Measurements from ENCODE around the gene ZDHHC4. TPM values are rescaled to one million over a fixed set of nuclear protein-coding genes. Genes with fewer than 3 reads are reported as not detected.

ZDHHC4 gene
- total and polyA plus RNA-seq, 10 of the 15 experiments (the other 5 are each of a cell fraction or from before 2014, with no cell fraction given) = 30.6 to 74.3 (median 35.8) TPM

DNA sequence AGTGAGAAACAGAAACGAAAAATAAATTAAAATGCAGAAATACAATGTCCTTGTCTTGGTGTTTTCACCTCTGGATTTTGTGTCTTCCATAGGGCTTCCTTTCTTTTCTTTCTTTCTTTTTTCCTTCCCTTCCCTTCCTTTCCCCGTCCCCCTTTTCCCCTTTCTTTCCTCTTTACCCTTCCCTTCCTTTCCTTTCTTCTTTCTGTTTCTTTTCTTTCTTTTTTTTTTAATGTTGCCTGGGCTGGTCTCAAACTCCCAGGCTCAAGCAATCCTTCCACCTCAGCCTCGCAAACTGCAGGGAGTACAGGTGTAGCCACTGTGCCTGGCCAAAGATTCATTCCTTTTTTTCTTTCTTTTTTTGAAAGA is 47.0 kb downstream of the ZDHHC4 start:
- peaks cover 25% of the 10 kb centered on the region for H3K4me1 ChIP-seq (ENCODE audit: control insufficient read depth, insufficient read depth, low read length)

GRCh38 chr7:6628045-6628444 is 50.8 kb downstream of the ZDHHC4 start:
- Histone ChIP-seq H3K4me3 (no peak overlapping the region), H3K36me3 (ENCODE audit: control insufficient read depth in 2 of 2, insufficient read depth in 2 of 2, low read length in 1 of 2) (no peaks in the 10 kb centered on the region), H3K79me2 (ENCODE audit: control insufficient read depth, insufficient read depth, low read length) (no peaks in the 10 kb centered on the region), H4K20me1 (ENCODE audit: control insufficient read depth, insufficient read depth) (no peaks in the 10 kb centered on the region), H3K27me3 (replicated peaks in 1 of 2; ENCODE audit: control insufficient read depth in 2 of 2, insufficient read depth in 2 of 2, low read length in 1 of 2) (no peaks in the 10 kb centered on the region), H3K4me1 (ENCODE audit: control insufficient read depth, insufficient read depth, low read length) (peaks cover 8% of the 10 kb centered on the region), H3K9me3 (replicated peaks; ENCODE audit: control insufficient read depth, insufficient read depth, low read length) (no peaks in the 10 kb centered on the region), H3K4me2 (ENCODE audit: control insufficient read depth, insufficient read depth) (no peak overlapping the region), H2AFZ (ENCODE audit: control insufficient read depth, low read depth, low read length) (no peak overlapping the region), H3K9ac (ENCODE audit: control insufficient read depth, insufficient read depth, low read length) (no peak overlapping the region), H3K27ac (ENCODE audit: control insufficient read depth, insufficient read depth) (no peak overlapping the region)
- DNase-seq (ENCODE audit: low read depth, low spot score) (no peak), ATAC-seq (no peak), FAIRE-seq (no peak)
- WGBS (ENCODE audit: insufficient coverage, insufficient replicate concordance, low lambda C conversion rate, missing lambda C conversion rate) = 75% methylated on average over 6 of the region's 6 CpGs
- ChIA-PET CTCF (no interaction called here), POLR2A (no interaction called here), RAD21 (ENCODE audit: unreplicated experiment) (no interaction called here), SMC1A (ENCODE audit: uncharacterized antibody, unreplicated experiment) (no interaction called here)
- in situ Hi-C loops (cut with MboI) = no loop called here
- BruUV-seq (replicated peaks) = no TSS peak
- intact Hi-C loops (cut with micrococcal nuclease; ENCODE audit: unreplicated experiment) = no loop called here
- no peak for TF ChIP-seq ZNF622 (IDR thresholded peaks at IDR 0.05)
- TF ChIP-seq KAT2A (conservative IDR thresholded peaks at IDR 0.05; ENCODE audit: control insufficient read depth, low read depth, low read length) = no peak
- no peak for TF ChIP-seq NR2C1 (IDR thresholded peaks at IDR 0.05)
- TF ChIP-seq RBBP5 (conservative IDR thresholded peaks at IDR 0.05) = no peak
- no peak for TF ChIP-seq ZNF207 (IDR thresholded peaks at IDR 0.05; ENCODE audit: borderline replicate concordance)
- TF ChIP-seq, protein P1, sequence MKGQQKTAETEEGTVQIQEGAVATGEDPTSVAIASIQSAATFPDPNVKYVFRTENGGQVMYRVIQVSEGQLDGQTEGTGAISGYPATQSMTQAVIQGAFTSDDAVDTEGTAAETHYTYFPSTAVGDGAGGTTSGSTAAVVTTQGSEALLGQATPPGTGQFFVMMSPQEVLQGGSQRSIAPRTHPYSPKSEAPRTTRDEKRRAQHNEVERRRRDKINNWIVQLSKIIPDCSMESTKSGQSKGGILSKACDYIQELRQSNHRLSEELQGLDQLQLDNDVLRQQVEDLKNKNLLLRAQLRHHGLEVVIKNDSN (IDR thresholded peaks at IDR 0.05; ENCODE audit: borderline replicate concordance, extremely low read length, insufficient read depth, low read depth, low read length) = no peak
- TF ChIP-seq WRNIP1 (IDR thresholded peaks at IDR 0.05; ENCODE audit: borderline replicate concordance, low read depth, low read length) = no peak

More for the DNA sequence above, 47.0 kb downstream of the ZDHHC4 start:
- BruUV-seq (replicated peaks) = no TSS peak
- ChIA-PET RAD21 (ENCODE audit: unreplicated experiment) (no interaction called here), CTCF (interaction anchor here (1.1 kb wide), 1 partner anchor 8 kb away, joined by 3 read pairs; no protein-coding TSS in a partner anchor), SMC1A (ENCODE audit: uncharacterized antibody, unreplicated experiment) (no interaction called here), POLR2A (interaction anchor here (0.9 kb wide), 1 partner anchor 30 kb away, joined by 8 read pairs; no protein-coding TSS in a partner anchor)
- no peaks in the 10 kb centered on the region for H3K36me3 ChIP-seq (ENCODE audit: control insufficient read depth in 2 of 2, insufficient read depth in 2 of 2, low read length in 1 of 2)
- in situ Hi-C loops (cut with MboI) = no loop called here
- DNase-seq (ENCODE audit: low read depth, low spot score) (no peak), FAIRE-seq (no peak), ATAC-seq (no peak)
- intact Hi-C loops (cut with micrococcal nuclease; ENCODE audit: unreplicated experiment) = no loop called here
- H3K4me3 ChIP-seq = no peak overlapping the region
- 0 out of 2 replicates have a peak, but pooled peaks have one; percentile 32 for TF ChIP-seq NBN (IDR thresholded peaks at IDR 0.05)
- TF ChIP-seq, protein P2, sequence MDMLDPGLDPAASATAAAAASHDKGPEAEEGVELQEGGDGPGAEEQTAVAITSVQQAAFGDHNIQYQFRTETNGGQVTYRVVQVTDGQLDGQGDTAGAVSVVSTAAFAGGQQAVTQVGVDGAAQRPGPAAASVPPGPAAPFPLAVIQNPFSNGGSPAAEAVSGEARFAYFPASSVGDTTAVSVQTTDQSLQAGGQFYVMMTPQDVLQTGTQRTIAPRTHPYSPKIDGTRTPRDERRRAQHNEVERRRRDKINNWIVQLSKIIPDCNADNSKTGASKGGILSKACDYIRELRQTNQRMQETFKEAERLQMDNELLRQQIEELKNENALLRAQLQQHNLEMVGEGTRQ (IDR thresholded peaks at IDR 0.05; ENCODE audit: borderline replicate concordance, low read depth, low read length) = no peak
- H3K27me3 ChIP-seq (replicated peaks in 1 of 2; ENCODE audit: control insufficient read depth in 2 of 2, insufficient read depth in 2 of 2, low read length in 1 of 2) = no peaks in the 10 kb centered on the region; a peak in 1 of 4 replicates
- no peak overlapping the region for H3K27ac ChIP-seq (ENCODE audit: control insufficient read depth, insufficient read depth)
- WGBS (ENCODE audit: insufficient coverage, insufficient replicate concordance, low lambda C conversion rate, missing lambda C conversion rate) = 42% methylated on average over 3 of the region's 3 CpGs
- H3K4me2 ChIP-seq (ENCODE audit: control insufficient read depth, insufficient read depth) = peak overlapping the region; percentile 50
- H4K20me1 ChIP-seq (ENCODE audit: control insufficient read depth, insufficient read depth) = no peaks in the 10 kb centered on the region
- H3K79me2 ChIP-seq (ENCODE audit: control insufficient read depth, insufficient read depth, low read length) = no peaks in the 10 kb centered on the region
- H2AFZ ChIP-seq (ENCODE audit: control insufficient read depth, low read depth, low read length) = peak overlapping the region; percentile 67
- no peak overlapping the region for H3K9ac ChIP-seq (ENCODE audit: control insufficient read depth, insufficient read depth, low read length)
- H3K9me3 ChIP-seq (replicated peaks; ENCODE audit: control insufficient read depth, insufficient read depth, low read length) = no peaks in the 10 kb centered on the region
